Amygdala (tissue), 56 donors: ENCODE data around the gene NEK10.
"Not testable (repeated sequence)": the region's sequence is repeated elsewhere in the genome, so short reads cannot be mapped to it uniquely, and the experiment has no call there.

Experiments
- DNase-seq, 56 donors: peaks; one replicate each; lab custom pipeline; 2025; lab: John Stamatoyannopoulos, UW

Gene NEK10

DNA sequence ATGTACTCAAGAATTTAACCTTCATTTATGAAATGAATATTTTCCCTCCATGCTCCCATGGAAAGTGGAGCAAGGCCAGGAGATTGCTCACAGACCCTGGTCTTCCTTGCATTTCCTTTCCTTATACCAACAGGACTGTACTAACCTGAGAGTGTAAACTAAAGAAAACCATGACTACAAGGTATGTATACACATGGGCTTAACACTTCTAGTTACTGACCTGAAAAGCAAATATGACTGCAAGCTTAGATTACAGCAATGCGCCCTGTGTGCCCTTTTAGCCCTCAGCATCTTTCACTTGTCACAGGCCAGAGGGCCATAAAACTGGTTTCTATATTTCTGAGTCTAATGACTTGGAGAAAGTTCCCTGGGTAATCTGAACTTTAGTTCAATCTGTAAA is 52.1 kb downstream of the NEK10 start:
- no peak for DNase-seq

DNA sequence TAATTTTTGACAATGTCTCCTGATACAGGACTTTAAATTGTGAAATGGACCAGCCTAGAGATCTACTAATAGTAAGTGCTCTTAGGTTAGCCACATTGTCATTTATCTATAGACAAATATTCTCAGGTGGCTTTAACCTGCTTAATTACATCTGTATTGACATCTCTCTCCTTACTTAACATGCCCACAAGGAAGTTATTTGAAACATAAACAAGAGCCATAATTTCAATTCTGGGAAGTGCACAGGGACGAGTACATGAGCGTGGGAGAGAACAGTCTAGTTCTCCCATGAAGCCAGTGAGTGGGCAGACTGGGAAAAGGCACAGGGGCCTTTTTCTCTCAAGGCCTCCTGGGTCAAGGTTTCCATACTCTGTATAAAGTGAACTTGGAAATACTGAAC is 54.2 kb downstream of the NEK10 start:
- DNase-seq = no peak

DNA sequence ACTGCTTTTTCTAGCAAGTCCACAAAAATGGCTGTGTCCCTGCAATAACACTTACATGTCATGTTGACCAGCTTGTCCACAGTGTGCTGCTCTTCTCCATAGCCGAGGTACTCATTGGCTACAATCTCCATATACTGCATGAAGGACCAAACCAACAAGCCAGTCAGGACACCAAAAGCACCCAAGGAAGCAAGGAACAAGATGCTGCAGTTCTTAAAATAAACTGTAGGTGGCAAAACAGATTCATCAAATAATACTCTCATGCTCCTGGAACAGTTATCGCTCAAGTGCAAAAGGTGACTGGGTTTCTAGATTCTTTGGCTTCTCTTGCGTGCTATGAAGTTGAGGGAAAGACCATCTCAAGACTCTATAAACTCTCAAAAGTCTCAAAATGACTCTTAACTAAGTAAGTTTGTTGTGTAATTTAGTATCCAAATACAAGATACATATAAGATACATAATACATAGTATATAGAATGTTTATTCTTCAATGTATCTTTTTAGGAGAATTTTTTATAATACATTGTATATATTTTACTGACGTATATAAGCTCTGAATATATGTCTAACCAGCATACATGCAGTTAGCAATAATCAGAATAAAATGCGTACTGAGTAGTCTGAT is 57.0 kb downstream of the NEK10 start:
- peak in 2 of 56 donors; percentile 7 to 31 for DNase-seq

DNA sequence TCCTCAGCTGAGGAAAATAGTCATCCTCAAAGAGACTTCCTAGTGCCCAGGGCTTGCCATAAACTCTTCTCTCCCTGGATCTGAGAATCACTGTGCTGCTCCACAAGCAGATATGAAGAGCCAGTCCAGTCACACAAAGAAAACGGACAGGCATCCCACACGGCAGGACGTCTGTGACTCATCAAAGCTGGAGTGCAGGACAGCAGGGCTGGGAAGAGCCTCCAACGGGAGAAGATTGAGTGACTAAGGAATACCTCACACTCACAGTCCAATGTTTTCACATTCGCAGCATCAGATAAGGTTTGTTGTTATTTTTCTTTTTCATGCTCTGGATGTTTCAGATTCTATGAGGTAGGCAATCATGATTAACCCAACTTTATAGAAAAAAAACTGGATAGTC is 57.8 kb downstream of the NEK10 start:
- no peak for DNase-seq

DNA sequence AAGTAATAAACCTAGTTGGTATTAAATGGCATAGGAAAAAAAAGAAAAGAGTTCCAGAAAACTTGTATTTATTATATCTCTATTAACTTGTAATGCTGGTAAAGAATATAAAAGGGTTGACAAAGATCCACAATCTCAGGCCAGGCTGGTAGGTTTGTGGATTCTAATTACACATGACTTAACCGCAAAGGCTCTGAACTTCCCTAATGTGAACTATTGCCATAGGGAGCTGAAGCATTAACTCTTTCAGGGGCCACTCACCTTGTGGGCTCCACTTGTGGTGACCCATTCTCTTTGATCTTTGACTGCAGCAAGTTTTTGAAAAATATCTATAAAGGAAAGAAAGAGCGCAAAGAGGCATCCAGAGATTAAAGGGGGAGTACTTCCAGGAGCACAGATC is 58.5 kb downstream of the NEK10 start:
- no peak for DNase-seq

DNA sequence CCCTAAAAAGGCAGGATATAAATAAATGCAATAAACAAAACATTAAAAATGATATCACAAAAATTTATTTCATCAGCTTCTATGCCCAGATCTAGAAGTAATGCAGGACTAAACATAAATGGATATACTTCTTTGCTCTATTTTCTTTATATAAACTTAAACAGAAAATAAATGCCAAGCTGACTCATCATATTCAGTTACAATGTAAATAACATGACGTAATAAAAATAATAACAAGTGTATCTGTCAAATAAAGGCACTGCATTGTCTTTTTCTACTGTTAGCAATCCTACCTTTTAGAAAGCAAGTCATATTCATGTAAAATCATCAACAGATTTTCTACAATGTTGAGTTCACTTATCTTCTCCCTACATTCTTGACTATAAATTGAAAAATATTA is 61.6 kb downstream of the NEK10 start:
- DNase-seq = no peak

DNA sequence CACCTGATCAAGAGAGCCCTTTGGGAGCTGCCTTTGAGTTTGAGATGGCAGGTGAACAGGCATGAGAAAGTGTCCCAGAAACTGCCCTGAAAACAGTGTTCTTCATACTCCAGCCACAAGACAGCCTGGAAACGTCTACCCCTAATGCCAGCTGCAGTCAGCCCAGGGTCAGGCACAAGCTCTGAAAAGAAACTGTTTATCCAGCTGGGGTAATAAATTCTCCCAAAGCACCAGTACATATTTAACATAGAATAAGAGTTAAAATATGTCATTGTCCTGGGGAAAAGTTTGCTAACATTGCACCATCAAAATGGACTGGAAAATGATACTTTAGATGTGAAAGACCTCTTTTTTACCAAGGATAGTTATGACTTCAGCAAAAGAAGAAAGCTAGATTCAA is 66.3 kb downstream of the NEK10 start:
- DNase-seq = no peak

DNA sequence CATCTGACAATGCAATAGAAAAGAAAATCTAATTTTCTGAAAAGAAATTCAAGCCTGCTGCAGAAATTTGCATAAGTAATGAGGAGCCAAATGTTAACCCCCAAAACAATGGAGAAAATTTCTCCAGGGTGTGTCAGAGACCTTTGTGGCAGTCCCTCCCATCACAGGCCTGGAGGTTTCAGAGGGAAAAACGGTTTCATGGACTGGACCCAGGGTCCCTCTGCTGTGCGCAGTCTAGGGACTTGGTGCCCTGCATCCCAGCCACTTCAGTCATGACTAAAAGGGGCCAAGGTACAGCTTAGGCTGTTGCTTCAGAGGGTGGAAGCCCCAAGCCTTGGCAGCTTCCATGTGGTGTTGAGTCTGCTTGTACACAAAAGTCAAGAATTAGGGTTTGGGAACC is 70.2 kb downstream of the NEK10 start:
- not testable (repeated sequence) for DNase-seq

DNA sequence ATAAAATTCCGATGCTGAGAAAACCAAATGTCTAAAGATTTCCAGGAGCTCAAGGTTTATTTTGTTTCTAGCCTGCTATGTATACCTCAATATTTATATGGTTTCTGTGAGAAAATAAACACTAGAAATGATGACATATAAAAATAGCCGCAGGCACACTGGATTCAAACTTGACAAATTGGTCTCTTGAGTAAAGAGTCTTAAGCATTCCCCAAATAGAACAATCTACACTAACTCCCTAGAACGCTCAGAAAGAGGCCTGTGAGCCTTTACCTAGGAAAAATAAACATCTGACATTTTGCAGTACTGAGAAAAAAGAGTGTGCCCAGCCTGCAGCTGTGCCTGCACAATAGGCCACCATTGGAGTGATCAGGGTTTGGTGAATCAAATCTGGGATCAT is 75.2 kb downstream of the NEK10 start:
- DNase-seq = no peak

DNA sequence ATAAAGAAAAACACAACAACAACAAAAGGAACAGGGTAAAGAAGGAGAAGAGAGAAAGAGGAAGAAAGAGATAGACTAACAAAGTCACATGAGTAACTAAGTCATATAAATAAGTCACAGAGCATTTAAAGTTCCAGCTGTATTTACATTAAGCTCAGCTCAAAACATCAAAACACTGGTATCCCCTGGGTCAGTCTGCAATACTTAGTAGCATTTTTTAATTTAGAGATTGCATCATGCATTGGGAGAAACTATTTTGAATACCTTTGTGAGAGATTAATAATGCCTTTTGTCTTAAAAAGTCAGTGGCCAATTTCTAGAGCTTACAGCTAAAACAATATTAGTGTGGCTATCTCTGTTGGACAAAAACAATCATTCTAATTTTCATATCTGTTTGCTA is 78.4 kb downstream of the NEK10 start:
- no peak for DNase-seq

DNA sequence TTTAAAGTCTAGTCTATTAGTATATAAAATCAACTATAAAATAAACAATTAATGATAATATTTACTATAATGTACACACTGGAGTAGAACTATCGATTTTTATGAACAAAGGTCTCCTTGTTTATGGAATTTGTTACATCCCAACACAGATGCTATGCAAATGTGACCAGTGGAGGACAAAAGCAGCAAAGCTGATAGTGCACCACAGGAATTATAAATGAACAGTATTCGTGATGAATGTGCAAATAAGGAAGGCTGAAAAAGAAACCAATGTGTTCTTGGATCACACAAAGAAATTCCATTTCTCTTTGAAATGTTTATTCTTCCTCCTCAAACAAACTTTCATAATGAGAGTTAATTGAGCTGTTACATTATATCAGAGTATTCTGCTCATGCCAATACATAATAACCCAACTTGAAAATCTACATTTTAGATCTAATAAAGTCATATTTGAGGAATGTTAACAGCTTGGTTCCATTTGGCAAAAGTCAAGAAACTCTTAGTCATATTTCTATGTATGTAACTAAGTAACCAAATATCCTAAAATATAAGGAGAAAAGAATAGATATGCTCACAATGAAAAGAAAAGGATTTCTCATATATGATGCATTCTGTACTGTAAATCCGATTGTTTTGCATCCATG is 79.3 kb downstream of the NEK10 start:
- no peak for DNase-seq

DNA sequence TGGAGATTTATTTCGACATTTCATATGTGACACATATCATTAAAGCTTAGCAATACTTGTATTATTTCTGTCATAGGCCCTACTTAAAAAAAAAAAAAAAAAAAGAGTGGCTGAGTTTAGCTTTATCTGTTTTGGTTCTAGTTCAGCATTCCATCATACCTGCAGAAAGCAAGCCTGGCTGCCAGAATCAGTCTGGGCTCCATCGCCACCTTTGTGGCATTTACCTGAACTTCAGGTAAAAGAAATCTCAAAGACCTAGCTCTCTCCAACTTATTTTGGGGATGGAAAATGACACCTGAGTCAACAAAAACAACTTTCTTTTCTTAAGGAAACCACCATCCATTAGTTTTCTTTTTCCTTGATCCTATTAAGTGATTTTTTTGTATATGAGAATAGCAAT is 82.1 kb downstream of the NEK10 start:
- no peak for DNase-seq

DNA sequence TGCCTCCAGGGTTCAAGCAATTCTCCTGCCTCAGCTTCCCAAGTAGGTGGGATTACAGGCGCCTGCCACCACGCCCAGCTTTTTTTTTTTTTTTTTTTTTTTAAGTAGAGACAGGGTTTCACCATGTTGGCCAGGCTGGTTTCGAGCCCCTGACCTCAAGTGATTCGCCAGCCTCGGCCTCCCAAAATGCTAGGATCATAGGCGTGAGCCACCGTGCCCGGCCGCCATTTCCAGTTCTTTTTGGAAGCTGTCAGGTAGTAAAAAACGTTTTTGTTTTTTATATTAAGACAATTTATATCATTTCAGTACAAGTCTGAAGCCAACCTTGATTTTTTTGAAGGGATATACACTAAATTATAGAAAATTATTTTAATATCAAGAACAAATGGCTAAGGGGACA is 82.7 kb downstream of the NEK10 start:
- not testable (repeated sequence) for DNase-seq

DNA sequence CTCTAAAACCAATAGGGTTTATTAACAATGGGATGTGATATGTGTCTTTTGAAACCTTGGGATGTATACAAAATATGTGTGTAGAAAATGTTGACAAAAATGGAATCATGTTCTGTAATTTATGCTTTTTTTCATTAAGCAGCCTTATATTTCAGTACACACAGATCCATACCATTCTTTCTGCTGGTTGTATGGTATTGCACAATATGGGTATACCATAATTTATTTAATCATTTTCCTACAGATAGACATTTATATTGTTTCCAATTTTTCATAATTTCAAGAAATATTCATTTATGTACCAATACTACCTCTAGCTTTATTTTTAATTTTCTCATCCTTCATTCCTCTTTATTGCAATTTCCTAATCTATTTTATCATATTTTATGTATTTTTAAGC is 83.5 kb downstream of the NEK10 start:
- DNase-seq = no peak

DNA sequence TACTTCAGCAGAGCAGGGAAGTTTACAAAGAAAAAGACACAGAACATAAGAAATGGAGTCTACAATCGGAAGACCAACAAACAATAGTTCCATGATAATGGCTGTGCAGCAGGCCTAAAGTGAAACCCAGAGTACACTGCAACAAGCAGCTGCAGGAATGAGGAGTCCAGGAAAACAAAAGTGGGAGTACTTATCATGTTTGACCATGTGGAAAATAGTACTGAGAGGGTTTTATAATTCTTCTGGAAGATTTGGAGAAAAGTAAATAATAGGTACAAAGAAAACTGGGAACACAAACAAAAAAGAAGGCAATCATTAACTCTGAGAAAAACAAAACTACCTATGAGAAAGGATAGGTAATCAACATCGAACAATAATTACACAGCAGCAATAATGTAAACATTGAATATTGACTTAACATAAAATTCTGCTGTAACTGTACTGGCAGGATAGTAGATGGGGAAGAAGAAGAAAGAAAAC is 87.5 kb downstream of the NEK10 start:
- DNase-seq = no peak

DNA sequence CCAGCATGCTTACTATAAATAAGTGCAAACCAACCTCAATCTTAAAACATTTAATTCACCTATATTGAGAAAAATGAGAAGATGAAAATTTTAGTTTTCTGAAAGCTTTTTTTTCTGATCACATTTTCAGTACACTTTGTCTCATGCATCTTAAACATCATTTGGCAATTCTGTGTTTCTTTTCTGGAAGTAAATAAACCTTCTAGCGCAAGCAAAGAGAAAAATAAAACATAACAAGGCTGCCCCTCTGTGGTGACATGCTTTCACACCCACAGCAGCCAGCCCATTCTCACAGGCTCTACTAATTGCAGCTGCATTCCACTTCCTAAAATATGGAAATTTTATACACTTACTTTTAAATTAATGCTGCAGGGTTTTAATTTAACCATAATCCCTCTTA is 90.1 kb downstream of the NEK10 start:
- DNase-seq = peak in 17 of 56 donors; percentile 0 to 37 (median 5)

DNA sequence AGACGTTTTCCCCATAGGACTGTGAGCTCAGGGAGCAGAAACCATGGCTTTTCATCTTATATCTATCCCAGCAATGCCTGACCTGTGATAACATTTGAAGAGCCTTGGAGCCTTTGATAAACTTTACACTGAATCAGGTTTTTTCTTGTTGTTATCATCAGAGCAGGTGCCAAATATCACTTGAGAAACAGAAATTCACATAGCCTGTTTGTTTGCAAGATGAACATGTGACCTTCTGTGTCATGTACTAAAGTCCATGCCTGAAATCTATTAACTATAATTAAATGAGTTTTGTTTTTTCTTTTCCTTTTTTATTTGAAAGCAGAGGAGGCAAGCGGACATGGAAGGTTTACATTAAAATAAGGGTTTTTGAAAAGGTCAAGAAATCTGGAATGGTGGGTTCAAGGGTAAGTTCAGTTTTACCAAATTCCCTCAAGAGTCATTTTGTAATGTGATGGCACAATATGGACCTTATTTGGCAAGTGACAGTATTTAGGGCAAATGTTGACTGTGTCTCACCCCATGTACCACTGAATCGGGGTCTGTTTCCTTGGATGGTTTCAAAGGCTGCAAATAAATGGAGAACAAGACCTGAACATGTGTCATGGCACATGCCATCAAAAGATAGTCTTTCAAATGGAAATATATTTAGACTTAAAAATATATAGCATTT is 90.7 kb downstream of the NEK10 start:
- no peak for DNase-seq

DNA sequence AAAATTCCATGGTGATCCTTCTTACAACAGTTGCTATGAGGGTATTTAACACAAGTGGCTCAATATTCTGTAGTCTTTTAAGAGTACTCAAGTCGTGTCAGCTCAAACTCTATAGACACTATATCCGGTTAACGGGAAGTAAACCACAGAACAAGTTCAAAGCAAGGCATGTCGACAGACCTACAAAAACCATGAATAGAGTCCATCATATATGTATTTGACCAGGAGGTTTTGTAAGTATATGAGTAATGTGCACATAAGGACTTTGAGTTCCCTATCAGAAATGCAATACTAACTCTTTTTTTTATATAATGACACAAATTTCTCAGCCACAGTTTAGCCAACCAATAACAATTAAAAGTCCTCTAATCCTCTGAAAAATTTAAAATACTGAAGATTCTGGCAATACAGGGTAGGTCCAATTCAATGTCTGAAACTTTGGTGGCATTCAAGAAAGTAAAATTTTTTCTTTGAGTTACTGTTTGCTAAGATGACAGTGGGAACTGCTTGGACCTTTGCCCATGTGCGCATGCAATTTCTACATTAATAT is 93.7 kb downstream of the NEK10 start:
- DNase-seq = no peak

DNA sequence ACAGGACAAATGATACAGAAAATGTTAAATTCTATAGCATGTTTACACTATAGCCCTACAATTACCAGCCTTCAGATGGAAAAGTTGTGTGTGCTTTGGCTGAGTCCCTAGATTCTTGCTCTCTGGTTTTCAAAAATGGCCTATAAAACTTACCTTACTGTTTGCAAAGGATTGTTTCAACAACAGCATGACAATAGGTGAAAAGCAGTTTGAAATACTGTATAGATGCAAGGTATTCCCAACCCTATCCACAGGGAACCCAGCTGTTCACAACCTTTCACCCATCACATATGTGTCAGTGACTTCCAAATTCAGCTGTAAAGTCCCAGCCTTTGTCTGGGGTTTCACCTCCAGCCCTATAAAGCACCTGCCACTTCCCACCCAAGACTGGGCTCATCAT is 97.3 kb downstream of the NEK10 start:
- no peak for DNase-seq

DNA sequence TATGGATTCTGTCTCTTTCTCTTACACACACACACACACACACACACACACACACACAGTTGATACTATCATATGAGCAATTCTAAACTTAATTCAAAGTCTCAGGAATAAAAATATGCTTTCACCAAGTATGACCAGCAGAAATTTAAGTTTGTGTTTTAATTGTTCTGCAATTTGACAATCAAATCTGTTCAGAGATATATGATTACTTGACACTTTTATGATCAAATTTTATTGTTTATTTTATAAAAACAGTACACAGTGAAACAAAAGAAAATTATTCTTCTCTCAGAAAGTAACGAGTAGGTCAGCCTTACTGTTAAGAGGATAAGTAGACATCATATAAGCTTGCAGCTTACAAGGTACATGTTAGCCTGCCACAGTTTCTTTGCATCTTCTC is 114.3 kb downstream of the NEK10 start:
- no peak for DNase-seq

DNA sequence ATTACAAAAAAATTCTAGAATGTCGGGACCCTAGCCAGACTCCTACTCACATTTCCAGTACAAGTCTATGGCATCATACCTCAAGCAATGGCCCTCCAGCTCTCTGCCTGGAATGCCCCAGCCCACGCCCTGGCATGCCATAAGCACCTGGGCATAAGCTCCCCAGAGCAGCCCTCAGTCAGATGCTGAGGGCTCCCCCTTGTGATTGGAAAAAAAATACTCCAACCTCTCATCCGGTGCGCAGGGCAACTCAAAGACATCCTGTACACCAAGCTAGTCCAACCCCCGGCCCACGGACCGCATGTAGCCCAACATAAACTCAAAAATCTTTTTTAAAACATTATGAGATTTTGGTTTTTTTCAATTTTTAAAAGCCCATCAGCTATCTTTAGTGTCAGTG is 115.4 kb downstream of the NEK10 start:
- peak in 9 of 56 donors; percentile 1 to 14 (median 3) for DNase-seq

DNA sequence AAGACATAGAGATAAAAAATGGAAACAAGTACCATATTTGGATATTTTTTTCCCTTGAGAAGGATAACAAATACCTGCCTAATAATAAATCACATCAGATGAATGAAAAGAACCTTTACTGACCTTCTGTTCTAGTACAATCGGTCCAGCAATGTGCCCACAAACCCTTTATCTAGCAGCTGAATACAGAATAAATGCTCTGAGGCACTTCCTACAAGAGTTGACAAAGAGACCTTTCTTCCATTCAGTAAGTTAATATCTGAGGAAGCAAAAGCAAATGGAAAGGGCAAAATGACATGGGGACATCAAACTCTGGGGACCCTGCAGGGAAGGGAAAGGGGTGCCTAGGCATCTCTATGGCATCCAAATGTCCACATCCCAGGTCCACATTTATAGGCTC is 115.8 kb downstream of the NEK10 start:
- no peak for DNase-seq
